ENCODE measurements around the gene TMEM100. TPM values are rescaled to one million over a fixed set of nuclear protein-coding genes. Genes with fewer than 3 reads are reported as not detected.

Gene TMEM100
- polyA plus RNA-seq, 1 of the 3 experiments (the other 2 are of a cell fraction) = 1.7 TPM

DNA sequence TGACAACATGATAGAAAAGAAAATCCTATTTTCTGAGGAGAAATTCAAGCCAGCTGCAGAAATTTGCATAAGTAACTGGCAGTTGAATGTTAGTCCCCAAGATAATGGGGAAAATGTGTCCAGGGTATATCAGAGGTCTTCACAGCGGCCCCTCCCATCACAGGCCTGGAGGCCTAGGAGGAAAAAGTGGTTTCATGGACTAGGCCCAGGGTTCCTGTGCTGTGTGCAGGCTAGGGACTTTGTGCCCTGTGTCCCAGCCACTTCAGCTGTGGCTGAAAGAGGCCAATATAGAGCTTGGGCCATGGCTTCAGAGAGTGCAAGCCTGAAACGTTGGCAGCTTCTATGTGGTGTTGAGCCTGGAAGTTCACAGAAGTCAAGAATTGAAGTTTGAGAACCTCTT lies 35.6 kb downstream of the TMEM100 start:
- no peak for DNase-seq
- Histone ChIP-seq H3K9ac (no peak overlapping the region), H2AFZ (ENCODE audit: low read depth) (no peak overlapping the region), H3K4me2 (no peak overlapping the region), H3K36me3 (replicated peaks in 1 of 2; ENCODE audit: control insufficient read depth in 1 of 2, insufficient read depth in 2 of 2, low read length in 1 of 2) (no peaks in the 10 kb centered on the region), H3K4me1 (ENCODE audit: control insufficient read depth in 1 of 2, insufficient read depth in 2 of 2, low read depth in 1 of 2, low read length in 1 of 2) (peaks cover 0 to 27% of the 10 kb centered on the region in 2 experiments; a peak in 3 of 4 replicates), H3K9me3 (no peaks in the 10 kb centered on the region), H3F3A (replicated peaks; ENCODE audit: insufficient read depth) (no peaks in the 10 kb centered on the region), H3K4me3 (ENCODE audit: low read depth in 2 of 2, low read length in 1 of 2) (no peak overlapping the region), H4K20me1 (ENCODE audit: insufficient read depth) (no peaks in the 10 kb centered on the region), H3K27ac (ENCODE audit: low read depth in 2 of 2, low read length in 1 of 2) (no peak overlapping the region), H3K79me2 (ENCODE audit: insufficient read depth) (no peaks in the 10 kb centered on the region), H3K9me2 (no peaks in the 10 kb centered on the region), H3K27me3 (ENCODE audit: insufficient read depth) (no peaks in the 10 kb centered on the region)
- TF ChIP-seq RFX5 (IDR thresholded peaks at IDR 0.05; ENCODE audit: low read length) (no peak), MEF2A (IDR thresholded peaks at IDR 0.05; ENCODE audit: borderline replicate concordance, low read depth) (no peak), RAD21 (IDR thresholded peaks at IDR 0.05; ENCODE audit: low read length) (no peak), NRF1 (IDR thresholded peaks at IDR 0.05; ENCODE audit: low read depth, low read length) (no peak), SIN3A (IDR thresholded peaks at IDR 0.05; ENCODE audit: borderline replicate concordance, low read depth, low read length) (no peak), SMC3 (IDR thresholded peaks at IDR 0.05; ENCODE audit: low read depth, low read length) (no peak), JUND (IDR thresholded peaks at IDR 0.05) (no peak), FOXM1 (IDR thresholded peaks at IDR 0.05; ENCODE audit: low read depth) (no peak), FOSL2 (IDR thresholded peaks at IDR 0.05; ENCODE audit: borderline replicate concordance, low read depth) (no peak), TCF12 (IDR thresholded peaks at IDR 0.05) (no peak), RXRA (IDR thresholded peaks at IDR 0.05; ENCODE audit: borderline replicate concordance, low read depth) (no peak), FOXJ3 (CRISPR knock-in tag; IDR thresholded peaks at IDR 0.05) (no peak), ELF1 (IDR thresholded peaks at IDR 0.05) (no peak)
- TF ChIP-seq, protein P1, sequence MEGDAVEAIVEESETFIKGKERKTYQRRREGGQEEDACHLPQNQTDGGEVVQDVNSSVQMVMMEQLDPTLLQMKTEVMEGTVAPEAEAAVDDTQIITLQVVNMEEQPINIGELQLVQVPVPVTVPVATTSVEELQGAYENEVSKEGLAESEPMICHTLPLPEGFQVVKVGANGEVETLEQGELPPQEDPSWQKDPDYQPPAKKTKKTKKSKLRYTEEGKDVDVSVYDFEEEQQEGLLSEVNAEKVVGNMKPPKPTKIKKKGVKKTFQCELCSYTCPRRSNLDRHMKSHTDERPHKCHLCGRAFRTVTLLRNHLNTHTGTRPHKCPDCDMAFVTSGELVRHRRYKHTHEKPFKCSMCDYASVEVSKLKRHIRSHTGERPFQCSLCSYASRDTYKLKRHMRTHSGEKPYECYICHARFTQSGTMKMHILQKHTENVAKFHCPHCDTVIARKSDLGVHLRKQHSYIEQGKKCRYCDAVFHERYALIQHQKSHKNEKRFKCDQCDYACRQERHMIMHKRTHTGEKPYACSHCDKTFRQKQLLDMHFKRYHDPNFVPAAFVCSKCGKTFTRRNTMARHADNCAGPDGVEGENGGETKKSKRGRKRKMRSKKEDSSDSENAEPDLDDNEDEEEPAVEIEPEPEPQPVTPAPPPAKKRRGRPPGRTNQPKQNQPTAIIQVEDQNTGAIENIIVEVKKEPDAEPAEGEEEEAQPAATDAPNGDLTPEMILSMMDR (IDR thresholded peaks at IDR 0.05) = no peak
- TF ChIP-seq, protein P2, sequence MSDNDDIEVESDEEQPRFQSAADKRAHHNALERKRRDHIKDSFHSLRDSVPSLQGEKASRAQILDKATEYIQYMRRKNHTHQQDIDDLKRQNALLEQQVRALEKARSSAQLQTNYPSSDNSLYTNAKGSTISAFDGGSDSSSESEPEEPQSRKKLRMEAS (IDR thresholded peaks at IDR 0.05; ENCODE audit: low read depth) = no peak
- WGBS (ENCODE audit: low lambda C conversion rate) = 17% methylated on average over 2 of the region's 2 CpGs
- POLR2A ChIA-PET = no interaction called here
- CTCF ChIA-PET = interaction anchor here (0.5 to 5.4 kb wide), 2 partner anchors 16 to 160 kb away, joined by 3 to 46 read pairs; no protein-coding TSS in a partner anchor

DNA sequence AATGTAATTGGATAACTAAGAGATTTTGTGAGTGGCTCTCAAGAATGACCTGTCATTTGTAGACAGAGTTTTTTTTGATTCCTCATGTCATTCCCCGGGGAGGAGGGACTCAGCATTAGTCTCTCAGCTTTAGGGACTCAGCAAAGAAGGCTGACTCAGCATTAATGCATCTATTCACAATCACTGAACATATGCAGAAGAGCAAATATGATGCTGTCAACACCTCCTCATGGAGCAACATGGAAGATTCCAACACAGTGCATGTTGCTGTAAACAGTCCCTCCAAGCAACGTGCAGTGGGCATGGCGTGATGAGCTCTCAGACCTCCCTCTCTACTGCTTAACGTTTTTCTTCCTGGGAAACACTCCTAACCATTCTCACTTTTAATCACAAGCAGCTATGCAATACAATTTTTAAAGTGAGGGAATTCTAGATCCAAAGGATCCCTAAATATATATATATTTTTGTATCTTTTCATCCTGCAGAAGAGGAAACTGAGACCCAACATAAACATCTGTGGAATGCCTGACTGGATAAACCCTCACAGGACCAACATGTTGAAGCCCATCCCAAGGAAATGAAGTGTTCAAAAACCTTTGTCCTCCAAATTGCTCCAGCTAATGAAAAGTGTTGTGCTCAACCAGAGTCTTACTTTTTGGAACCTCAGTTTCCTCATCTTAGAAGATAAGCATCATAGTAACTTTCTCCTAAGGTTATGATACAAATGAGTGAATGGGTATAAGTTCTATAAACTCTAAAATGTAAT lies 38.9 kb downstream of the TMEM100 start:
- no peak for TF ChIP-seq TCF12 (IDR thresholded peaks at IDR 0.05)
- TF ChIP-seq FOSL2 (IDR thresholded peaks at IDR 0.05; ENCODE audit: borderline replicate concordance, low read depth) = no peak
- TF ChIP-seq, protein P3, sequence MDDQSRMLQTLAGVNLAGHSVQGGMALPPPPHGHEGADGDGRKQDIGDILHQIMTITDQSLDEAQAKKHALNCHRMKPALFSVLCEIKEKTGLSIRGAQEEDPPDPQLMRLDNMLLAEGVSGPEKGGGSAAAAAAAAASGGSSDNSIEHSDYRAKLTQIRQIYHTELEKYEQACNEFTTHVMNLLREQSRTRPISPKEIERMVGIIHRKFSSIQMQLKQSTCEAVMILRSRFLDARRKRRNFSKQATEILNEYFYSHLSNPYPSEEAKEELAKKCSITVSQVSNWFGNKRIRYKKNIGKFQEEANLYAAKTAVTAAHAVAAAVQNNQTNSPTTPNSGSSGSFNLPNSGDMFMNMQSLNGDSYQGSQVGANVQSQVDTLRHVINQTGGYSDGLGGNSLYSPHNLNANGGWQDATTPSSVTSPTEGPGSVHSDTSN (IDR thresholded peaks at IDR 0.05) = no peak
- TF ChIP-seq EP300 (IDR thresholded peaks at IDR 0.05; ENCODE audit: borderline replicate concordance in 1 of 2, low read depth in 1 of 2, low read length in 1 of 2) = no peak
- no peak for TF ChIP-seq CHD2 (IDR thresholded peaks at IDR 0.05; ENCODE audit: low read length, partially characterized antibody)
- no peak for TF ChIP-seq POLR2AphosphoS5 (IDR thresholded peaks at IDR 0.05; ENCODE audit: low read depth, low read length)
- no peak for TF ChIP-seq NRF1 (IDR thresholded peaks at IDR 0.05; ENCODE audit: low read depth, low read length)
- no peak for TF ChIP-seq FOXJ3 (CRISPR knock-in tag; IDR thresholded peaks at IDR 0.05)
- no peak for TF ChIP-seq SMC3 (IDR thresholded peaks at IDR 0.05; ENCODE audit: low read depth, low read length)
- no peak for TF ChIP-seq FOXM1 (IDR thresholded peaks at IDR 0.05; ENCODE audit: low read depth)
- Histone ChIP-seq H3F3A (replicated peaks; ENCODE audit: insufficient read depth) (no peaks in the 10 kb centered on the region), H3K4me1 (ENCODE audit: control insufficient read depth in 1 of 2, insufficient read depth in 2 of 2, low read depth in 1 of 2, low read length in 1 of 2) (no peaks in the 10 kb centered on the region), H2AFZ (ENCODE audit: low read depth) (no peak overlapping the region), H3K9ac (no peak overlapping the region), H3K27ac (ENCODE audit: low read depth in 2 of 2, low read length in 1 of 2) (no peak overlapping the region), H3K9me3 (no peaks in the 10 kb centered on the region), H3K27me3 (ENCODE audit: insufficient read depth) (no peaks in the 10 kb centered on the region), H3K4me2 (no peak overlapping the region), H4K20me1 (ENCODE audit: insufficient read depth) (no peaks in the 10 kb centered on the region), H3K4me3 (ENCODE audit: low read depth in 2 of 2, low read length in 1 of 2) (no peak overlapping the region), H3K36me3 (replicated peaks in 1 of 2; ENCODE audit: control insufficient read depth in 1 of 2, insufficient read depth in 2 of 2, low read length in 1 of 2) (no peaks in the 10 kb centered on the region), H3K79me2 (ENCODE audit: insufficient read depth) (no peaks in the 10 kb centered on the region), H3K9me2 (no peaks in the 10 kb centered on the region)
- ChIA-PET POLR2A (no interaction called here), CTCF (interaction anchor here (0.5 to 1.4 kb wide), 5 partner anchors 10 to 157 kb away, joined by 3 to 6 read pairs (median 3); no protein-coding TSS in a partner anchor)
- 41% methylated on average over 4 of the region's 4 CpGs for WGBS (ENCODE audit: low lambda C conversion rate)
- no peak for DNase-seq

Measured in SK-N-SH (cell line).